Right lobe of liver (tissue), 6 donors: ENCODE results near the gene ZNF621. TPM values are rescaled to one million over a fixed set of nuclear protein-coding genes. Genes with fewer than 3 reads are reported as not detected.
"Not testable (repeated sequence)": the region's sequence is repeated elsewhere in the genome, so short reads cannot be mapped to it uniquely, and the experiment has no call there.

Experiments
- ATAC-seq, 4 donors: fragments of 200-7000 bp; cut with Tn5 transposase; one replicate each; pipeline ENCODE4 v1.9.1; 2020; ENCODE audit warnings: mild to moderate bottlenecking in 4 of 4, moderate library complexity in 4 of 4
- DNase-seq, 3 donors: peaks; one replicate each; pipeline ENCODE4 v3.0.0-alpha.2; 2020
- H3K27ac ChIP-seq, 3 donors: fragments of 200-600 bp; one replicate each; pipeline ENCODE4 v1.8.0; 2022
- H3K27me3 ChIP-seq, 2 donors: fragments of 200-600 bp; one replicate each; pipeline ENCODE4 v1.8.0; 2022
- H3K36me3 ChIP-seq, 4 donors: fragments of 200-600 bp; sonication (generic) in 1 of 4; one replicate each; pipeline versions ENCODE4 v1.5.1 to v1.8.0; 2017 to 2022; ENCODE audit warnings: control low read depth in 1 of 4
- H3K4me1 ChIP-seq, 4 donors: fragments of 200-600 bp; sonication (generic) in 1 of 4; one replicate each; pipeline versions ENCODE4 v1.5.1 to v1.8.0; 2017 to 2022; ENCODE audit warnings: control low read depth in 1 of 4
- H3K4me3 ChIP-seq, 3 donors: fragments of 200-600 bp; one replicate each; pipeline ENCODE4 v1.8.0; 2022
- H3K9me3 ChIP-seq, 4 donors: fragments of 200-600 bp; sonication (generic) in 1 of 4; one replicate each; pipeline versions ENCODE4 v1.5.1 to v1.8.0; 2017 to 2022; ENCODE audit warnings: control low read depth in 1 of 4
- POLR2A ChIP-seq: fragments of 450-650 bp; IDR thresholded peaks from one replicate; pipeline ENCODE4 v1.6.1; 2017; ENCODE audit warnings: antibody characterized with exemption, mild to moderate bottlenecking
- WGBS: methylation state at CpG from one replicate; pipeline ENCODE4 v1.1.6; 2018; ENCODE audit warnings: low coverage, low lambda C conversion rate; ENCODE audit not compliant: insufficient coverage; ENCODE audit errors: missing lambda C conversion rate; 5-methylcytosine and 5-hydroxymethylcytosine counted together
- intact Hi-C, 2 donors: fragments of 100-400 bp; cut with DNase I; formaldehyde crosslinking; loops; one replicate each; pipeline versions ENCODE4 v1.11.2 to v1.14.1; 2022
- total RNA-seq, 6 experiments: library from RNA; depleted of rRNA in 2 of 6; stranded (reverse); fragments of >200 nt in 2 of 6; fragmentation: NEBNext Ultra II Directional in 3 of 6; extraction: Animal tissue kit (Norgen Biotek cat#: 25700) in 3 of 6; gene quantifications; one replicate each; pipeline versions ENCODE4 v1.1.0 to v1.2.4, GENCODE V29; 2016 to 2023
- TF ChIP-seq, protein P1 (sequence below), 4 donors: fragments of 200-600 bp in 3 of 4; fragments of 450-650 bp in 1 of 4; IDR thresholded peaks; one replicate each; pipeline versions ENCODE4 v1.5.1 to v1.8.0; 2016 to 2022; ENCODE audit warnings: antibody characterized with exemption in 4 of 4, mild to moderate bottlenecking in 2 of 4
- donor health status: DM: no; HTN: yes; CAD: no.
- donor health status: DM: no; HTN: no; CAD: no.
- donor health status: DM: no; HTN: no; CAD: no.
- donor health status: DM: no; HTN: yes; CAD: no.
- donor health status: DM: no; HTN: yes; CAD: no.

ZNF621 gene
- total RNA-seq, 6 experiments from 2014 or later = 4.9 to 11.1 (median 7.8) TPM

DNA sequence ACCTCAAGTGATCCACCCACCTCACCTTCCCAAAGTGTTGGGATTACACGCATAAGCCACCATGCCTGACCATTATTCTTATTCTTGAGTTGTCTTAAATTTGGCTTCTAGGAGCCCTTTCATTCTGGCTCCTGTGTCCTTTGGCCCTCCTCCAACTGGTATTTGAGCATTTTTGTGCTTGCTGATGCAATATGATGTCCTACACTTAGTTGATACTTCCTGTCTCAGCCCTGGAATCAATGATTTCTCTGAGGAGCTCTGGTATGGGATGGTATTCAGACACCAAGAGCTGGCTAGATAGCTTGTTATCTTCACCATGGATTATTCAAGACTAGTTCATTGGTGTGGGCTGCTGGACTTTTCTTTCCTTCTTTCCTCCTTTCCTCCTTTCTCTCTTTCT lies 25.4 kb downstream of the ZNF621 start:
- Histone ChIP-seq H3K36me3 (no peaks in the 10 kb centered on the region), H3K4me1 (no peaks in the 10 kb centered on the region), H3K9me3 (no peaks in the 10 kb centered on the region), H3K27ac (no peak overlapping the region), H3K27me3 (no peaks in the 10 kb centered on the region), H3K4me3 (no peak overlapping the region)
- intact Hi-C loops = no loop called here
- no peak for ATAC-seq
- TF ChIP-seq, protein P1, sequence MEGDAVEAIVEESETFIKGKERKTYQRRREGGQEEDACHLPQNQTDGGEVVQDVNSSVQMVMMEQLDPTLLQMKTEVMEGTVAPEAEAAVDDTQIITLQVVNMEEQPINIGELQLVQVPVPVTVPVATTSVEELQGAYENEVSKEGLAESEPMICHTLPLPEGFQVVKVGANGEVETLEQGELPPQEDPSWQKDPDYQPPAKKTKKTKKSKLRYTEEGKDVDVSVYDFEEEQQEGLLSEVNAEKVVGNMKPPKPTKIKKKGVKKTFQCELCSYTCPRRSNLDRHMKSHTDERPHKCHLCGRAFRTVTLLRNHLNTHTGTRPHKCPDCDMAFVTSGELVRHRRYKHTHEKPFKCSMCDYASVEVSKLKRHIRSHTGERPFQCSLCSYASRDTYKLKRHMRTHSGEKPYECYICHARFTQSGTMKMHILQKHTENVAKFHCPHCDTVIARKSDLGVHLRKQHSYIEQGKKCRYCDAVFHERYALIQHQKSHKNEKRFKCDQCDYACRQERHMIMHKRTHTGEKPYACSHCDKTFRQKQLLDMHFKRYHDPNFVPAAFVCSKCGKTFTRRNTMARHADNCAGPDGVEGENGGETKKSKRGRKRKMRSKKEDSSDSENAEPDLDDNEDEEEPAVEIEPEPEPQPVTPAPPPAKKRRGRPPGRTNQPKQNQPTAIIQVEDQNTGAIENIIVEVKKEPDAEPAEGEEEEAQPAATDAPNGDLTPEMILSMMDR (IDR thresholded peaks at IDR 0.05) = no peak
- TF ChIP-seq POLR2A = no peak
- DNase-seq = no peak
- WGBS = 100% methylated on average over 1 of the region's 1 CpG

DNA sequence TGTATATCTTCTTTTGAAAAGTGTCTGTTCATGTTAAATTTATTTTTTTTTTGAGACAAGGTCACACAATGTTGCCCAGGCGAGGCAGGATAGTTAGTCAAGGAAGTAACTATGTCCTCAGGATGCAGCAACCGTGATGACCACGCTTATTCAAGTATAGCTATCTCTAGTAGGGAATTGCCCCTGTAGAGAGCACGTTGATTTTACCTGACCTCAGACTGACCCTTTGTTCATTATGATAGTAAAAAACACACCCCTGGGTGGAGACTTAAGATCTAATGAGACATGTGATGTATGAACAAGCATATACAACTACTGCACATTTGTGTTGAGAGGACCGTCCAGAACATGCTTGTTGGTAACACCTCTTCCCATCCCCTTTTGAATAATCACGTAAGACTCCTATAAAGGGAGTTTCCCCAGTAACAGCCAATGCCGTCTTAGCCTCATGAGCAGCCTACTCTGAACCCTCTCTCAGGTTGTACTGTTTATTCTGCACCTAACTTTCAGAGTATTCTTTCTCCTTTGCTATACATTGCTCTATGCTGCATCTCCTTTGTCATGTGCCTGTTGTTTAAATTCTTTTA lies 32.9 kb downstream of the ZNF621 start:
- Histone ChIP-seq H3K4me1 (no peaks in the 10 kb centered on the region), H3K27me3 (no peaks in the 10 kb centered on the region), H3K27ac (no peak overlapping the region), H3K9me3 (no peaks in the 10 kb centered on the region), H3K36me3 (no peaks in the 10 kb centered on the region), H3K4me3 (no peak overlapping the region)
- intact Hi-C loops = no loop called here
- no peak for TF ChIP-seq POLR2A
- TF ChIP-seq, protein P1 (IDR thresholded peaks at IDR 0.05) = no peak
- 72% methylated on average over 7 of the region's 7 CpGs for WGBS
- ATAC-seq (no peak), DNase-seq (no peak)

DNA sequence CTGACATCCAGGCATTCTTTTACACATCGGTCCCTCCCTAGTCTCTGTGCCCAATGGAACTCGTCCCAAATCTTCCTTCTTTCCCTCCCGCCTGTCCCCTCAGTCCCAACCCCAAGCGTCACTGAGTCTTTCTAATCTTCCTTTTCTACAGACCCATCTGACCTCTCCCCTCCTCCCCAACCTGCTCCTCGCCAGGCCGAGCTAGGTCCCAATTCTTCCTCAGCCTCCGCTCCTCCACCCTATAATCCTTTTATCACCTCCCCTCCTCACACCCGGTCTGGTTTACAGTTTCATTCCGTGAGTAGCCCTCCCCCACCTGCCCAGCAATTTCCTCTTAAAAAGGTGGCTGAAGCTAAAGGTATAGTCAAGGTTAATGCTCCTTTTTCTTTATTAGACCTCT lies 37.7 kb downstream of the ZNF621 start:
- DNase-seq, intact Hi-C loops, H3K27me3 ChIP-seq, H3K9me3 ChIP-seq, H3K4me1 ChIP-seq, H3K27ac ChIP-seq, H3K4me3 ChIP-seq, ATAC-seq, H3K36me3 ChIP-seq: not testable (repeated sequence)
- WGBS = 95% methylated on average over 7 of the region's 9 CpGs

DNA sequence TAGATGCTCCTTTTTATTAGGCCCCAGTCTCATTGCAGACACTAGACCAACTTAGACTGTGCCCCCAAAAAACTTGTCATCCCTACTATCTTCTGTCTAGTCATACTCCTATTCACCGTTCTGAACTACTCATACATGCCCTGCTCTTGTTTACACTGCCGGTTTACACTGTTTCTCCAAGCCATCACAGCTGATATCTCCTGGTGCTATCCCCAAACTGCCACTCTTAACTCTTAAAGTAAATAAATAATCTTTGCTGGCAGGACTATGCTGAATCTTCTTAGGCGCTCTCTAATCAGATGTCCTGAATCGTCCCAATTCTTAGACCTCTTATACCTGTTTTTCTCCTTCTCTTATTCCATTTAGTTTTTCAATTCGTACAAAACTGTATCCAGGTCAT lies 40.9 kb downstream of the ZNF621 start:
- WGBS = 65% methylated on average over 4 of the region's 5 CpGs
- H3K4me1 ChIP-seq, ATAC-seq, H3K27me3 ChIP-seq, H3K4me3 ChIP-seq, H3K27ac ChIP-seq, H3K36me3 ChIP-seq, DNase-seq, H3K9me3 ChIP-seq, intact Hi-C loops: not testable (repeated sequence)

DNA sequence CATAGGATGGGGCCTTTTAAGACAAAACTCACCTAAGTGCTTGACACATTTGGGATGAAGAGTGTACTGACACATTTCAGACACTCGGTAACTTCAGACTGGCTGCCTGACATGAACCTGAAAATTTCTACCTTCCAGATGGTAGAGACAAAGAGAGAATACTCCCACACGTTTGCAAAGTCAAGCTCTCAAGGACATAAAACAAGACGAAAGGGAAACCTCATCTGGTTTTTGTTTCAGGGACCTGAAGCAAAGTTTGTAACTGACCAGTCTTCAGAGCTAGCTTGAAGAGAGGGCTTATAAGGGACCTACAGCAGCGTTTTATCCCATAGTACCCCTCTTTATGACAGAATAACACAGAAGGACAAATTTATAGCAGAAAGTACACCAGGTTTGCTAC lies 41.9 kb downstream of the ZNF621 start:
- no peak for ATAC-seq
- no peaks in the 10 kb centered on the region for H3K27me3 ChIP-seq
- no peak overlapping the region for H3K4me3 ChIP-seq
- H3K9me3 ChIP-seq = no peaks in the 10 kb centered on the region
- intact Hi-C loops = no loop called here
- H3K4me1 ChIP-seq = no peaks in the 10 kb centered on the region
- no peak for DNase-seq
- WGBS = 66% methylated on average over 4 of the region's 4 CpGs
- no peaks in the 10 kb centered on the region for H3K36me3 ChIP-seq
- H3K27ac ChIP-seq = no peak overlapping the region
- no peak for TF ChIP-seq POLR2A
- TF ChIP-seq, protein P1 (IDR thresholded peaks at IDR 0.05) = no peak

DNA sequence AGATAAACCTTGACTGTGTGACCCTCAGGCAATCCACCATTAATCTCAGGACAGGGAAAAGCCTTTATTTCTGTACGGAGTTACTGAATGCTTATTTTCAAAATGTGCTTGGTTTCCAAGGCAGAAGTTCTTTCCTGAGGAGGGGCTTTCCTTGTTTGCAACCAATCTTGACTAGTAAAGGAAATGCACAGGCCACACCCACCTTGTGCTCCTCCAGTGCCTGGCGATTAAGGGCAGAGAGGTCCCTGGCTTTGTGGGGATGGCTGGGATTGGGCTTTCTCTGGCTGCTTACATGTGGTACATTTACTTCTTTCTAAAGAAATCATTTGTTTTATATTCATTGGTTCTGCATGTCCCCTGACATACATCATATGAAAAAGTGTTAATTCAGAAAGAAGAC lies 47.8 kb downstream of the ZNF621 start:
- 71% methylated on average over 2 of the region's 2 CpGs for WGBS
- no peaks in the 10 kb centered on the region for H3K4me1 ChIP-seq
- no peaks in the 10 kb centered on the region for H3K36me3 ChIP-seq
- TF ChIP-seq POLR2A = no peak
- TF ChIP-seq, protein P1 (IDR thresholded peaks at IDR 0.05) = no peak
- DNase-seq = no peak
- no peak for ATAC-seq
- no peak overlapping the region for H3K27ac ChIP-seq
- H3K9me3 ChIP-seq = no peaks in the 10 kb centered on the region
- no peaks in the 10 kb centered on the region for H3K27me3 ChIP-seq
- no peak overlapping the region for H3K4me3 ChIP-seq
- intact Hi-C loops = no loop called here
